HG03066 (cell line): ENCODE data around the gene SYNCRIP.
"Not testable (repeated sequence)": the region's sequence is repeated elsewhere in the genome, so short reads cannot be mapped to it uniquely, and the experiment has no call there.

ENCODE experiments used
- ATAC-seq: cut with Tn5 transposase; IDR thresholded peaks from one replicate; pipeline ENCODE4 v1.9.1; 2021; ENCODE audit warnings: low read depth; ENCODE audit not compliant: unreplicated experiment

Gene SYNCRIP

GRCh38 chr6:85670573-85670972 lies 27.9 kb upstream of the SYNCRIP start:
- ATAC-seq, result no peak

GRCh38 chr6:85669735-85670194 lies 27.1 kb upstream of the SYNCRIP start:
- peak; percentile 98 for ATAC-seq

- ATAC-seq, result no peak
Observed at GRCh38 chr6:85662251-85662650, 19.6 kb upstream of the SYNCRIP start.

- ATAC-seq, result no peak
Observed at GRCh38 chr6:85660181-85660611, 17.5 kb upstream of the SYNCRIP start.

GRCh38 chr6:85650606-85651005 lies 7.9 kb upstream of the SYNCRIP start:
- no peak for ATAC-seq

GRCh38 chr6:85644279-85644762 lies 1.6 kb upstream of the SYNCRIP start:
- no peak for ATAC-seq

GRCh38 chr6:85643537-85644278 lies 1.0 kb upstream of the SYNCRIP start:
- peak; percentile 52 for ATAC-seq

- ATAC-seq, result no peak
Observed at GRCh38 chr6:85641897-85642773, 551 bp downstream of the SYNCRIP start.

- no peak for ATAC-seq
Observed at GRCh38 chr6:85641522-85641896, 1.2 kb downstream of the SYNCRIP start.

- no peak for ATAC-seq
Observed at GRCh38 chr6:85640821-85641220, 1.9 kb downstream of the SYNCRIP start.

GRCh38 chr6:85637579-85637978 lies 5.1 kb downstream of the SYNCRIP start:
- ATAC-seq, result no peak

GRCh38 chr6:85632164-85632942 lies 10.3 kb downstream of the SYNCRIP start:
- ATAC-seq, result no peak

GRCh38 chr6:85631117-85631516 lies 11.6 kb downstream of the SYNCRIP start:
- not testable (repeated sequence) for ATAC-seq

GRCh38 chr6:85628353-85628752 lies 14.3 kb downstream of the SYNCRIP start:
- no peak for ATAC-seq

- no peak for ATAC-seq
Observed at GRCh38 chr6:85620308-85620707, 22.4 kb downstream of the SYNCRIP start.

- no peak for ATAC-seq
Observed at GRCh38 chr6:85614780-85615179, 27.9 kb downstream of the SYNCRIP start.

GRCh38 chr6:85612690-85613474 lies 29.8 kb downstream of the SYNCRIP start:
- no peak for ATAC-seq

- no peak for ATAC-seq
Observed at GRCh38 chr6:85610182-85610895, 32.3 kb downstream of the SYNCRIP start.

- no peak for ATAC-seq
Observed at GRCh38 chr6:85602100-85602499, 40.6 kb downstream of the SYNCRIP start.
